ENCODE measurements around the gene SCGB1A1. TPM values are rescaled to one million over a fixed set of nuclear protein-coding genes. Genes with fewer than 3 reads are reported as not detected.

SCGB1A1 gene
- total RNA-seq, 1 donor from 2014 or later, result not detected

DNA sequence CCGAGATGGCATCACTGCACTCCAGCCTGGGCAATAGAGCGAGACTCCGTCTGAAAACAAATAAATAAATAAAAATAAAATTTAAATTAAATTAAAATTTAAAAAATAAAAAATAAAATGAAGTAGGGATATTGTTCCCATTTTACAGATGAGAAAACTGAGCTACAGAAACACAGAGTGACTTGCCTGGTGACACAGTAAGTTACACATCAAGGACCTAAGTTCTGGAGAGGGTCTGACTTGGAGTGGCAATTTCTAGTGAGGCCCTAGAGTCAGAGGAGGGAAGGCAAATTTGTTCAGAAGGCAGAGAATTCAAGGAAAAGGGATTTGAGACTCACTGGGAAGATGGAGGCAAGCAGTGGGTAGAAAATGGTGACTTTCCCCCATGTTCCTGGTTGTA lies 2.0 kb downstream of the SCGB1A1 start:
- Histone ChIP-seq H3K36me3 (ENCODE audit: control insufficient read depth, insufficient read depth, low read length) (no peaks in the 10 kb centered on the region), H3K4me3 (ENCODE audit: low read depth, low read length) (no peak overlapping the region), H3K27me3 (ENCODE audit: control insufficient read depth, insufficient read depth, low read length) (no peaks in the 10 kb centered on the region)
- TF ChIP-seq, protein P1, sequence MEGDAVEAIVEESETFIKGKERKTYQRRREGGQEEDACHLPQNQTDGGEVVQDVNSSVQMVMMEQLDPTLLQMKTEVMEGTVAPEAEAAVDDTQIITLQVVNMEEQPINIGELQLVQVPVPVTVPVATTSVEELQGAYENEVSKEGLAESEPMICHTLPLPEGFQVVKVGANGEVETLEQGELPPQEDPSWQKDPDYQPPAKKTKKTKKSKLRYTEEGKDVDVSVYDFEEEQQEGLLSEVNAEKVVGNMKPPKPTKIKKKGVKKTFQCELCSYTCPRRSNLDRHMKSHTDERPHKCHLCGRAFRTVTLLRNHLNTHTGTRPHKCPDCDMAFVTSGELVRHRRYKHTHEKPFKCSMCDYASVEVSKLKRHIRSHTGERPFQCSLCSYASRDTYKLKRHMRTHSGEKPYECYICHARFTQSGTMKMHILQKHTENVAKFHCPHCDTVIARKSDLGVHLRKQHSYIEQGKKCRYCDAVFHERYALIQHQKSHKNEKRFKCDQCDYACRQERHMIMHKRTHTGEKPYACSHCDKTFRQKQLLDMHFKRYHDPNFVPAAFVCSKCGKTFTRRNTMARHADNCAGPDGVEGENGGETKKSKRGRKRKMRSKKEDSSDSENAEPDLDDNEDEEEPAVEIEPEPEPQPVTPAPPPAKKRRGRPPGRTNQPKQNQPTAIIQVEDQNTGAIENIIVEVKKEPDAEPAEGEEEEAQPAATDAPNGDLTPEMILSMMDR (IDR thresholded peaks at IDR 0.05; ENCODE audit: insufficient read depth, low read length, poor library complexity, severe bottlenecking), result no peak
- DNase-seq (ENCODE audit: low read depth), result no peak

DNA sequence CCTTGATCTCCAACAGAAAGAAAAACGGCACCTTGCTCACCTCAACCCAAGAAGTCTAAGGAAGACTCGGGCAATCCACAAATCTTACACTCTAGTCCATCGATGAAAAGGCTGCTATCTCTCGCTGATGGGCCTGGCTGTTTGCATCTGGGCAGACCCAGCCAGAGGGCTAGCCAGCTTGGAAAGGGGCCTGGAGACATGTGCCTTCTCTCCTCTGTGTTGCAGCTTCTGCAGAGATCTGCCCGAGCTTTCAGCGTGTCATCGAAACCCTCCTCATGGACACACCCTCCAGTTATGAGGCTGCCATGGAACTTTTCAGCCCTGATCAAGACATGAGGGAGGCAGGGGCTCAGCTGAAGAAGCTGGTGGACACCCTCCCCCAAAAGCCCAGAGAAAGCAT lies 3.2 kb downstream of the SCGB1A1 start:
- Histone ChIP-seq H3K36me3 (ENCODE audit: control insufficient read depth, insufficient read depth, low read length) (no peaks in the 10 kb centered on the region), H3K4me3 (ENCODE audit: low read depth, low read length) (no peak overlapping the region), H3K27me3 (ENCODE audit: control insufficient read depth, insufficient read depth, low read length) (no peaks in the 10 kb centered on the region)
- TF ChIP-seq, protein P1 (IDR thresholded peaks at IDR 0.05; ENCODE audit: insufficient read depth, low read length, poor library complexity, severe bottlenecking), result no peak
- DNase-seq (ENCODE audit: low read depth), result no peak

DNA sequence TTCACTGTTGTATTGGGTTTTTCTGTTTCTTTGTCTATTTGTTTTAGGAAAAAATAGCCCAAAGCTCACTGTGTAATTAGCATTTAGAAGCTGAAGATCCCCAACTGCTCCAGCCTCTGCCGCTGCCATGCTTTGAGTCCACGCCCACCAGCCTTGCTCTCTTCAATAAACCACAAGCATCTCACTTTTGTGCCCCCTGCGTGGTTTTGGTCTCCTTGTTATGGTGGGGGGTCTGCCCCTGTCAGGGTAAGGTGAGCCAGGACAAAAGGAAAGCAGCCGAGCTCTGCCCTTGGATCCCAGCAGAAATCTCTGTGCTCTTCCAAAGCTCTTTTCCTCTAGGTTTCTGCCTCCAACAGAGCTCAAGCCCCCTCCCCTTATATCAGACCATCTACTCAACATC lies 4.2 kb downstream of the SCGB1A1 start:
- no peaks in the 10 kb centered on the region for H3K36me3 ChIP-seq (ENCODE audit: control insufficient read depth, insufficient read depth, low read length)
- no peak for DNase-seq (ENCODE audit: low read depth)
- TF ChIP-seq, protein P1 (IDR thresholded peaks at IDR 0.05; ENCODE audit: insufficient read depth, low read length, poor library complexity, severe bottlenecking), result no peak
- no peak overlapping the region for H3K4me3 ChIP-seq (ENCODE audit: low read depth, low read length)
- no peaks in the 10 kb centered on the region for H3K27me3 ChIP-seq (ENCODE audit: control insufficient read depth, insufficient read depth, low read length)

GRCh38 chr11:62427630-62428233 lies 8.9 kb downstream of the SCGB1A1 start:
- TF ChIP-seq, protein P1 (IDR thresholded peaks at IDR 0.05; ENCODE audit: insufficient read depth, low read length, poor library complexity, severe bottlenecking), result no peak
- H3K27me3 ChIP-seq (ENCODE audit: control insufficient read depth, insufficient read depth, low read length), result no peaks in the 10 kb centered on the region
- H3K36me3 ChIP-seq (ENCODE audit: control insufficient read depth, insufficient read depth, low read length), result no peaks in the 10 kb centered on the region
- DNase-seq (ENCODE audit: low read depth), result no peak
- no peak overlapping the region for H3K4me3 ChIP-seq (ENCODE audit: low read depth, low read length)

- TF ChIP-seq, protein P1 (IDR thresholded peaks at IDR 0.05; ENCODE audit: insufficient read depth, low read length, poor library complexity, severe bottlenecking), result no peak
- Histone ChIP-seq H3K27me3 (ENCODE audit: control insufficient read depth, insufficient read depth, low read length) (no peaks in the 10 kb centered on the region), H3K4me3 (ENCODE audit: low read depth, low read length) (no peak overlapping the region), H3K36me3 (ENCODE audit: control insufficient read depth, insufficient read depth, low read length) (no peaks in the 10 kb centered on the region)
- DNase-seq (ENCODE audit: low read depth), result no peak
Measured at GRCh38 chr11:62428871-62429560, 10.2 kb downstream of the SCGB1A1 start.

DNA sequence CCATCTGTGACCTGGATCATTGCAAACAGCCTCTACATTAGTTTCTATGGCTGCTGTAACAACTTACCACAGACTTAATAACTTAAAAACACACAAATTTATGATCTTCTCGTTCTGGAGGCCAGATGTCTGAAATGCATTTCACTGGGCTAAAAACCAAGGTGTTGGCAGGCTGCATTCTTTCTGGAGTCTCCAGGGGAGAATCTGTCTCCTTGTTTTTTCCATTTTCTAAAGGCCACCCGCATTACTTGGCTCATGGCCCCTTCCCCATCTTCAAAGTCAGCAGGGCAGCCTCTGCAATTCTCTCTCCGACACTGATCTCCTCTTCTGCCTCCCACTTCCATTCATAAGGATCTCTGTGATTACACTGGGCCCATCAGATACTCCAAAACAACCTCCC lies 11.6 kb downstream of the SCGB1A1 start:
- TF ChIP-seq, protein P1 (IDR thresholded peaks at IDR 0.05; ENCODE audit: insufficient read depth, low read length, poor library complexity, severe bottlenecking), result no peak
- no peak overlapping the region for H3K4me3 ChIP-seq (ENCODE audit: low read depth, low read length)
- H3K27me3 ChIP-seq (ENCODE audit: control insufficient read depth, insufficient read depth, low read length), result no peaks in the 10 kb centered on the region
- DNase-seq (ENCODE audit: low read depth), result no peak
- H3K36me3 ChIP-seq (ENCODE audit: control insufficient read depth, insufficient read depth, low read length), result no peaks in the 10 kb centered on the region
